Measurements from ENCODE around the gene MEGF11.

DNA sequence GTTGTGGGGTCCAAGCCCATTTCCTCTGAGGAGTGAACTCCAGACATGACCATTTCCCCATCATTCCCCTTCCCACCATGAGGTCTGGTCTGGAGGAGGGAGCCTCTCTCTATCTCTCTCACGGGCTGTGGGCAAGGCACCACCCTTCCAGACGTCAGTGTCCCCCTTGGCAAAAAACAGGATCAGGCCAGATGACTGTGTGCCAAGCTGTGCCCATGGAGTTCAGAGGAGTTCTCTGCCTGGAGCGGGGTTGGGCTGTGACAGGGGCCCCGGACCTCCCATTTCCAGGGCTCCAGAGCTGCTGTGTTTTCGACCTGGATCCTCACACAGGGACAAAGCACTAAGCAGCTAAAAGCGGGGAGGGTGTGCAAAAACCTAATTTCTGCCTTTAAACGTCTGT is 259.8 kb downstream of the MEGF11 start:
- TF ChIP-seq GATA2 (IDR thresholded peaks at IDR 0.05; ENCODE audit: low read depth, low read length) (no peak), GATA3 (IDR thresholded peaks at IDR 0.05; ENCODE audit: low read depth, low read length) (no peak)
